Measurements from ENCODE around the gene TBC1D4.

DNA sequence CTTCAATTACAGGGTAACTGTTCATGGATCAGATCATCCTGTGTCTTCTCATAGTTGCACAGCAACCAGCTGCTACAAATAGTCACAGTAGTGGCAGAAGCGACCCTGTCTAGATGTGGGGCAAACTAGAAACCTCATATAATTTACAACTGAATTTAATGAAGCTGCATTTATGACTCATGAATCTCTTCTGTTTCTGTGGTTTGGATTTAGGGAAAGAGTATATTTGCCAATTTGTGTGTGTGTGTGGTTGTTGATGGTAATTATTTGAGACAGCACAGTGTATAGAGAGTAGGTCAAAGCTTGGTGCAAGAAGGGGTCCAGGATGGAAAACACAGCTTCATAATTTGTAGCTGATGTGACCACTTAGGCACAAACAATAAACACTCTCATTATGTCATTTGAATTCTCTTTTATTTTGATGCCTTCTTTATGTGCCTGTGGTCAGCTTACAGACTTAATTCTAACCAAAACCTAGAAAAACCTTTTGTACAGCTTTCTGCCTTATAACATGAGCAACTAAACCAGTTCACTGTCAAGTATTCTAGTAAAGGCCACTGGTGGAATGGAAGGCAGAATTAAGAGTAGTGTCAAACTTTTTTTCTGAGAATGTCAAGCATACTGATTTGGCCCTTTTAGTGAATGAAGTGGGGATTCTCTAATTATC lies 218.1 kb downstream of the TBC1D4 start:
- TF ChIP-seq CTCF (conservative IDR thresholded peaks at IDR 0.05; ENCODE audit: low read depth, low read length) (no peak), EZH2phosphoT487 (IDR thresholded peaks at IDR 0.05; ENCODE audit: borderline replicate concordance, low read length) (no peak)
